Dermis blood vessel endothelial cell (primary cell): ENCODE data around the gene ACTL6B. TPM values are rescaled to one million over a fixed set of nuclear protein-coding genes. Genes with fewer than 3 reads are reported as not detected.

Experiments used
- DNase-seq: peaks from one replicate; pipeline ENCODE4 v3.0.0; 2010
- total RNA-seq: library from RNA; depleted of rRNA; stranded (reverse); fragments of >200 nt; gene quantifications from 2 replicates; pipeline ENCODE4 v1.2.3, GENCODE V29; 2014

ACTL6B gene
- total RNA-seq, 1 donor from 2014 or later, result not detected

DNA sequence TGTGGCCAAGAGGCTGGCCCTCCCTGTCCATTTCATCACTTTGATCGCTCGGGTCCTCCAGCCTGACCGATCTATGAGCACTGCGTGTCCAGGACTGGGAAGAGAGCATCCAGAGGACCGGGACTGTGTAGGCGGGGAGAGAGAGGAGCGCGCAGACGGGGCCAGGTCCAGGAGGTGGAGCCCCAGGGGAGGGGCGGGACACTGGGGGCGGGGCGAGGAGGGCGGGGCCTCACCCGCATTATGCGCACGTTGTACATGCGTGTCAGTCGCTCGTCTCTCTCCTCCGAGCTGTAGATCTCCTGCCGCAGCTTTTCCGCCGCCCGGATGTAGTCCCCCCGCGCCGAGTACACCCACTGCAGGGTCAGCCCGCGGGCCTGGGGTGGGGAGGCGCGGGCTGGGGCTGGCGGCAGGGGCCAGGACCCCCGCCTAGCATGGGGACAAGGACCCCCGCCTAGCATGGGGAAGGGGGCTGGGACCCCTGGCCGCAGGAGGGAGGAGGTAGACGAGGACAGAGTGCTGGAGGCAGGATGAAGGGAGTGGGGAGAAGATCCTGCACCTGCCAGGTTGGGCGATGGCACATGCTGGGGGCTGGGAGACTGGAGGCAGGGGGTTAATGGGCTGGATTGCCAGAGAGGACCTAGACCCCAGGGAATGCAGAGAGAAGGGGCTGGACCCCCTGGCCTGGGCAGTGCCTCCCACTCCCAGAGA is 29.6 kb downstream of the ACTL6B start:
- peak; percentile 82 for DNase-seq

DNA sequence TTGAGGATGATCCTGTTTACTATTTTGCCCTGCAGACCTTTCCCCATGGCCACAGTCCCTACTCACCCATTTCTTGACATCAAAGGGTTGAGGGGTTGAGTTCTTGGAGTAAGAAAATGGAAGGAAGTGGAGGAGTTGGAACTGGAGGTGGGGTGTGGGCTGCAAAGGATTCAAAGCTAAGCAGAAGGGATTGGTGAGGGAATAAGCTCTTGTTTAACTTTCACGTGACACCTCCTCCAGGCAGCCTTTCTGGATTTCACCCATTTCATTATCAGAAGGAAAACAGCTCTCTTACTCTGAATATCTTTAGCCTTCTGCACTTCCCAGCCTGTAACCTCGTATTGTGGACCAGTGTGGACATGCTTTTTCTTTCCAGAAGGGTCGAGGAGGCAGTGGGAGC is 30.2 kb downstream of the ACTL6B start:
- DNase-seq, result no peak

DNA sequence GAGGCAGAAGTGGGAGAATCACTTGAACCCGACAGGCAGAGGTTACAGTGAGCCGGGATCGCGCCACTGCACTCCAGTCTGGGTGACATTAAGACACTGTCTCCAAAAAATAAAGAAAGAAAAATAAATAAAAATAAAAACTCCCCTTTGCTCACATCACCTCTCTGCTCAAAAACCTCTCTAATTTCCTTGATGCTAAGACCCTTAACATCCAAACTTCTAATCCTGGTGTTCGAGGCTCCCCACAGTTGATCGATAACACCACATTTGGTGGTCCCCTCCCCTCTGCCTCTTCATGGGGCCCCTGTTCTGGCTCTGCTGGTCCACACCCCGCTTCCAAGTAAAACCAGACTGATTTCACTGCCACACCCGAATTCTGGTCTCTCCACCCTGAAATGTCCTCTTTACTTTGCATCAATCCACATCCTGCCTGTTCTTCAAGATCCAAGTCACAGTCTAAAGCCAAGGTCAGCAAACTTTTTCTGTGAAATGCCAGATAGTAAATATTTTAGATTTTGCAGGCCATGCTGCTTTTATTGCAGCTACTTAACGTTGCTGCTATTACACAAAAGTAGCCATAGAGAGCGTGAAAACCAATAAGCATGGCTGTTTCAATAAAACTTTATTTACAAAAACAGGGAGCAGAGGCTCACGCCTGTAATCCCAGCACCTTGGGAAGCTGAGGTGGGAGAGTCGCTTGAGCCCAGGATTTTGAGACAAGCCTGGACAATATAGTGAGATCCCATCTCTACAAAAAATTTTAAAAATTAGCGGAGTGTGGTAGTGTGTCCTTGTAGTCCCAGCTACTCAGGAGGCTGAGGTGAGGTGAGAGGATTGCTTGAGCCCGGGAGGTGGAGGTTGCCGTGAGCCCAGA is 32.1 kb downstream of the ACTL6B start:
- DNase-seq, result no peak

DNA sequence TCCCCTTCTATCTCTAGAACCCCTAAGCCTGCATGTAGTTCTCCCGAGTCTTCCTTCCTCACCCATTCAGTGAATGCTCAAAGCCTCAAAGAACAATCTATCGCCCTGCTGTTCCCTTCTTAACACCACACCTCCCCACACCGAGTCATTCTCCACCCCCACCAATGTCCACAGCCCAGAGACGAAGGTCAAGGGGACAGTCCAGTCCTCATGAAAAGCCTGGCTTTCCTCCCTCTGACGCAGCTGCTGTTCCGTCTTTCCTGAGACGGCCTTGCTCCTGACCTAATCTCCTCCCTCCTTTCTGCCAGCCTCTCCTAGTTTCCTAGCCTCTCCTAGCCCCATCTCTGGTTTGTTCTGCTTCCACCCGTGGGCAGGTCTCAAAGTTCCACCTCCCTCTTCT is 34.7 kb downstream of the ACTL6B start:
- no peak for DNase-seq

DNA sequence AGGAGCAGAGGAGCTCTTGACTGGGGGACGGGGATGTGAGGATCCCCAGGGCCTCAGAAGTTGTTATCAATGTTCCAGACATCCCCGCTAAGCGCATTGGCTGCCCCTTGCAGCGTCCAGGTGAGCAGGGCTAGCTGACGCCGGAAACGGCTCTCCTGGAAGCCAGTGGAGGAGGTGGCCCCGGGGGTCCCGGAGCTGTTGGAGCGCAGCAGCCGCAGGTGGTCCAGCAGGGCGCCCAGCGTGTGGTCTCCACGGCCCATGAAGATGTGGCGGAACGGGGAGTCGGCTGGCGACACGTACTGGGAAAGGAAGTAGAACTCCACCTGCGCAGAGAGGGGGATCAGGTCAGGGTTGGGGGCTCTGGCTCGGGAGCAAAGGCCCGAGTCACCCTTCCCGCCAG is 35.4 kb downstream of the ACTL6B start:
- no peak for DNase-seq

DNA sequence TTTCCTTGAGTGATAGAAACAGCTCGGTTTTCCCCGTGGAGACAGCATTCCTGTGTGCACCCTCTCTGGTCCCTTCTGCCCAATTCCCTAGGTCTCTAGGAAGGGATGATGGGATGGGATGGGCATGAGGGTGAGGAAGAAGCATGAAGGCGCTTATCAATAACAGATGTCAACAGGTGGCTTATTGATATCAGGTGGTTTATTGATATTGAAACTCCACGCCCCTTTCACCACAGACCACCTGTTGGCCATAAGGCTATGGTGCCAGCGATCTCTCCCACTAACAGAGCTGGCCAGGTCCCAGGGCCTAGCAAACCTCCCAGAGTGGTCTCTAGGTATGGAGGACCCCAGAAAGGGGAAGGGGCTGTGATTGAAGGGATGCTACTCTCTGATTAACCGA is 36.0 kb downstream of the ACTL6B start:
- no peak for DNase-seq

DNA sequence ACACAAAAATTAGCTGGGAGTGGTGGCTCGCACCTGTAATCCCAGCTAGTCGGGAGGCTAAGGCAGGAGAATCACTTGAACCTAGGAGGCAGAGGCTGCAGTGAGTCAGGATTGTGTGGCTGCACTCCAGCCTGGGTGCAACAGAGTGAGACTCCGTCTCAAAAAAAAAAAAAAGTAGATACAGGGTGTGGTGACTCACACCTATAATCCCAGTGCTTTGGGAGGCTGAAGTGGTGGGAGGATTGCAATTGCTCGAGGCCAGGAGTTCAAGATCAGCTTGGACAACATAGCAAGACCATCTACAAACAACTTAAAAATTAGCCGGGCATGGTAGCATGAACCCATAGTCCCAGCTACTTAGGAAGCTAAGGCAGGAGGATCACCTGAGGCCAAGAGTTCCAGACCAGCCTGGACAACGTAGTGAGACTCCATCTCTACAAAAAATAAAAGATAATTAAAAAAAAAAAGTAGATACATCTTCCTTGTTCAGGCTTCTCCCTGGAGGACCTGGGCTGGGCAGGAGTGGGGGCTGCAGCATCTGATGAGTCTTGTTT is 41.9 kb downstream of the ACTL6B start:
- no peak for DNase-seq

DNA sequence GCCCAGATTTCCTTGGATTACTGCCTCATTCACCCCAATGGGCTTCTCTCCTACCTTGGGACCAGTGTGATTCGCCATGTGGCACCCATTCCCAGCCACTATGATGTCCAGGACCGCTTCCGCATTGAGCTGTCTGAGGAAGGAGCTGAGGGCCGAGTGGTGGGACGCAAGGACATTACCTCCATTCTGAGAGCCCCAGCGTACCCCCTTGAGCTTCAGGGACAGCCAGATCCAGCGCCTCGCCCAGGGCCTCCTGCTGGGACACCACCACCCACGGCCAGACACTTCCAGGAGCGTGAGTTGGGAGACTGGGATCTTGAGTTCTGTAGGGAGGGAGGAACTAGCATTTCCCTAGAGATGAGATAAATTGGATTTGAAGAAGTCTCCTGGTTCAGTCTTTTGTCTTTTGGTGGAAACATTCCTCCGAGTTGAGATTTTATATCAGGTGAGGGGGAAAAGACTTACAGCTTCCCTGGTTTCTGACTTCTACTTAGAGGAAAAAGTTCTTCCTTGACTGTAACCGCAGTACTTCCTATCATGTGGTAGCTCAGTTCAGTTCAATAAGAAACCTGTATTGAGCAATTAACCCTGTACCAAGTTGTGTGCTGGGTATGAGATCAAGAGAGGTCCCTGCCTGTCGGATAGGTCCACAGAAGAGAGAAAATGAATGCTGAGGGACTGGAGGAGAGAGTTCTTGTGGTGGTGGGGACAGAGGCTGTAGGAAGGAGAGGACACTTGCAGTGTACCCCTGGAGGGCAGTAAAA is 42.7 kb downstream of the ACTL6B start:
- no peak for DNase-seq

DNA sequence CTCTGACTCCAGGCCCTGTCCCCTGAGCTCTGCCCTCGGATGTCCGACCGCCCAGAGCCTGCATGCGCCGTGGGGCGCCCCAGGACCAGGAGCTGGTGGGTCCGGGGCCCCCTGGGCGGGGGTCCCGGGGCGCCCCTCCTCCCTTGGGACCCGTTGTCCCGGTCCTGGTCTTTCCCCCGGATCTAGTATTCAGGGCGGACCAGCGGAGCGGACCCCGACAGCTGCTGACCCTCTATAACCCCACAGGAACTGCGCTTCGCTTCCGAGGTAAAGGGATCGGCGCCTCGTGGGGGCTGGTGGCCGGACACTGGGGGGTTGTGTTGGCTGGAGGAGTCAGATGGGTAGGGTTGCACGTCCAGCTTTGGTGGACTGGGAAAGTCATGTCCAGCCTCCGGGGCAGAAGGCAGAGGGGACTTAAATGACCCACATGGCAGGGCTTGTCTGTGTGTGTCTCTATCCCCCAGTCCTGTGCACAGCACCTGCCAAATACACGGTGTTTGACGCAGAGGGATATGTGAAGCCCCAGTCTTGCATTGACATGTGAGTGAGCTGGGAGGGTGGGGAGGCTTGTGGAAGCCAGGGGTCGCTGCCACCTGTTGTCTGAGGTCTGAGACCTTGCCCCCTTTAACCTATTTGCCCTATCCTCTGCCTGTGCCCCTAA is 43.4 kb downstream of the ACTL6B start:
- peak; percentile 36 for DNase-seq

DNA sequence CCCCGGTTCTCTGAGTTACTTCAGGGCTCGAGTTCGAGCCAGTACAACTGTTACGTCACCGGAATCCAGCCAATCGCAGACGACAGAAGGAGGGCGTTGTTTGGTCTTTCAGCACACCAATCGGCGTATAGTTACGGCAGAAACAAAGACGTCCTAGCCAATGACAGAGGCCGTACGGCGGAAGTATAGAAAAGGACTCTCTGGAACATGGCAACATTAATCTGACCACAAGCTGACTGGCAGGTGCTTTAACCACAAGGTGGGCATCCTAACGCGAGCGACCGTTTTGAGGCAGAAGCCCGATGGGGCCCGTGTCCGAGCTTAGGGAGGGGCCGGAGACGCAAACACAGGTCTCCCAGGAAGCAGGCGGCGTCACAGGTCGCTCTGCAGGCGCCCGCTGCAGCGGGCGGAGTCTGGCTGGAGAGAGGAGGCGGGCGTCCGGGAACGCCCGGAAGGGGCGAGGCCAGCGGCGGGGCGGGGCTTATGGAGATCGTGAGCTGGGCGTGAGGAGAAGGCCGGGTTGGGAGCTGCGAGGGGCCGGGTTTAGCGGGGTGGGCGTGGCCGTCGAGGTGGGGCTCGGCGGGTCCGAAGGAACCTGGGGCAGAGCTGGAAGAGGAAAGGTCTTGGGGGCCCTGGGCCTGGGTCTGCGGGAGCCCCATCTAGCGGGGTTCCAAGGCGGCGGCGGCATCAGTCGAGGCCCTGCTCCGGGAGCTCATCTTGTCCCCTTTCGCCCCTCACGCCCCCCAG is 44.1 kb downstream of the ACTL6B start, which contains the start of gene MOSPD3:
Gene MOSPD3 (plus strand): TSS at position 558 of the 747 bp plus-strand sequence. CDS start 252 bp downstream, outside the sequence.
- peak; percentile 100 for DNase-seq

DNA sequence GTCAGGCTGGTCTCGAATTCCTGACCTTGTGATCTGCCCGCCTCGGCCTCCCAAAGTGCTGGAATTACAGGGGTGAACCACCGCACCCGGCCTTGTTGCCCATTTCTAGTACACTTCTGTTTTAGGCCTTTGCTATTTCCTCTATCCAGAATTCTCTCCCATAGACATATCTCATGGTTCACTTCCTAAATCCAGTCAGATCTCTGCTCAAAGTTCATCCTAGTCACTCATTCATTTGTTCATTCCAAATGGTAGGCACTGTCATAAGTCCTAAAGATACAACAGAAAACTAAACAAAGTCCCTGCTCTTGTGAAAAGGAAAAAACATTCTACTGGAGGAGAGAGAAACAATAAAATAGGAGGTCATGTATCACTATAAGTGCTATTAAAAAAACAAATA is 46.3 kb downstream of the ACTL6B start:
- no peak for DNase-seq

DNA sequence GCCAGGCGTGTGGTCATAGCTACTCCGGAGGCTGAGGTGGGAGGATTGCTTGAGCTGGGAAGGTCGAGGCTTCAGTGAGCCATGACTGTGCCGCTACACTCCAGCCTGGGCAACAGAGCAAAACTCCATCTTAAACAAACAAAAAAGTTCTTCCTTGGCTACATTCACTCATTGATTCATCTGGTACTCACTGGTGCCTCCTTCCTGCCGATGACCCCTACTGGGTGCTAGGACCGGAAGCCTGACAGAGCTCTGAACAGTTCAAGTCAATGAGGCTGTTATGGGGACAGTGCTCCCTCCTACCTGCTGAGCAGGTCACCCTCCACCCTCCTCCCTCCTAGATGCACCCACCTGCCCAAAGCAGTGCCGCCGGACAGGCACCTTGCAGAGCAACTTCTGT is 49.1 kb downstream of the ACTL6B start:
- no peak for DNase-seq

DNA sequence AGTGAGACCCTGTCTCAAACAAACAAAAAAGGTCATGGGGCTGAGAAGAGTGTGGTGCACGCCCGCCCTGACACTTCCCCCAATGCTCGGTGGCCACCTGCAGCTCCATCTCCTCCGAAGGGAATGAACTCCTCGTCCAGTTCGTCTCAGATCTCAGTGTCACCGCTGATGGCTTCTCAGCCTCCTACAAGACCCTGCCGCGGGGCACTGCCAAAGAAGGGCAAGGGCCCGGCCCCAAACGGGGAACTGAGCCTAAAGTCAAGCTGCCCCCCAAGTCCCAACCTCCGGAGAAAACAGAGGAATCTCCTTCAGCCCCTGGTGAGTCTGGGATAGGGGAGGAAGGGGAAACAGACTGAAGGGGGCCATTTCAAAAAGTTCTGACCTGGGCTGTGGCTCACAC is 49.9 kb downstream of the ACTL6B start:
- no peak for DNase-seq

DNA sequence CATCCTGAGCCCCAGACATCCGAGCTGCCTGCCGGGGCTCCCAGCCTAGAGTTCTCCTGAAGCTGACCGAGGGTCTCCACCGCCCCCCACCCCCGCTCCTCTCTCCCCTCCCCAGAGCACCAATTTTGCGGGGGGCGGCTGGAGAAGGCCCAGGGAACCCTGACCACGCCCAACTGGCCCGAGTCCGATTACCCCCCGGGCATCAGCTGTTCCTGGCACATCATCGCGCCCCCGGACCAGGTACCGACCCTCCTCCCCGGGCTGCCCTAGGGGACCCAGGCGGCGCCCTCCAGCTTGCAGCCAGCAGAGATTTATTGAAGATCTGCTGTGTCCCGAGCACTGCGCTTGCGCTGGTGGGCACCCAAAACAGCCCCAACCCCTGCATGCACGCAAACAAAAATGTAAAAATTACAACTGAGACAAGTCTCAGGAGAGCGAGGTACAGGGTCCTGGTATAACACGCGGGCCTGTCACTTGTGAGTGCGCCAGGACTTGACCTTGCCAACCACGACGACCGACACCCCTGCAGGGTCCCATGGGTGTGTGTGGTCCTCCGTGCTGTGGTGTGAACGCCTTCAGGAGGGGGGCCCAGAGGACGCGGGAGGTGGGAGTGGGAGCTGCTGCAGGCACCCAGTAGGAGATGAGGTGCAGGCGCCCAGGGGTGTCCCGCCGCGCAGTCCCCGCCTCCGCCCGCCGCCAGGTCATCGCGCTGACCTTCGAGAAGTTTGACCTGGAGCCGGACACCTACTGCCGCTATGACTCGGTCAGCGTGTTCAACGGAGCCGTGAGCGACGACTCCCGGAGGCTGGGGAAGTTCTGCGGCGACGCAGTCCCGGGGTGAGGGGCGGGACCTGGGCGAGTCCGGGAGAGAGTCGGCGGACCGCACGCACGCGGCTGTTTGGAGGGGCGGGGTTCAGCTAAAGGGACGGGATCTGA is 51.0 kb downstream of the ACTL6B start:
- DNase-seq, result no peak

DNA sequence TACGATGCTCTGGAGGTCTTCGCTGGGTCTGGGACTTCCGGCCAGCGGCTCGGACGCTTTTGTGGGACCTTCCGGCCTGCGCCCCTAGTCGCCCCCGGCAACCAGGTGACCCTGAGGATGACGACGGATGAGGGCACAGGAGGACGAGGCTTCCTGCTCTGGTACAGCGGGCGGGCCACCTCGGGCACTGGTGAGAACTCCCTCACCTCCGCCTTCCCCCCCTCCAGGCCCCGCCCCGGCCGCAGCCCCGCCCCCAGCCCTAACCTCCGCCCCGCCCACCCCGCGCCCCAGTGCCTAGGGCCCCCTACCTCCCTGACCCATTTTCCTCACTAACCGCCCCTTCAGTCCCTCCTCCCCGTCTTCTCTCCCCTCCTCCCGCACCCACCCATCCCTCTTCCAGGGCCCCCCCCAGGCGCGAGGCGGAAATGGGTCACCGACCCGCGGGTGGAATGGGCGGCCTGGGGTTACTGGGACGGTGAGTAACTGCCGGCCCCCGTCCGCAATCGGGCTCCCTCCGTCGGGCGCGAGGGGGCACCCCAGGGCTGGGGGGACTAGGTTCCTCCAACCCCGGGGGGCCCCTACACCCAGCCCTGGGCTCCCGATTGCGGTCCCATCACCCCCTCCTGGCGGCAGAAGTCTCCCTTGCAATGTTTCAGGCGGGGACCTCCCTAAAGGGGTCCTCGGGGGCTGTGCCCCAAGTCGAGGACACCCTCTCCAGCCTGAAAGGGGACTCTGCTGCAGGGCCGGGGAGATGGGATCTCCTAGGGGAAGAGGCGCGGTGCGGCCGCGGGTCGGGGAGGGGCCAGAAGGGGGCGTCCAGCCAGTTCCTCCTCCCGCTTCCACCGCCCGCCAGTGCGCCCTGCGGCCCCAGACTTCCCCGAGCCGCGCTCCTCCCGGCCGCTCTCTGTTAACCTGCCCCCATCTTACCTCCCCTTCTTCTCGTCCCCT is 51.9 kb downstream of the ACTL6B start:
- DNase-seq, result peak; percentile 66

DNA sequence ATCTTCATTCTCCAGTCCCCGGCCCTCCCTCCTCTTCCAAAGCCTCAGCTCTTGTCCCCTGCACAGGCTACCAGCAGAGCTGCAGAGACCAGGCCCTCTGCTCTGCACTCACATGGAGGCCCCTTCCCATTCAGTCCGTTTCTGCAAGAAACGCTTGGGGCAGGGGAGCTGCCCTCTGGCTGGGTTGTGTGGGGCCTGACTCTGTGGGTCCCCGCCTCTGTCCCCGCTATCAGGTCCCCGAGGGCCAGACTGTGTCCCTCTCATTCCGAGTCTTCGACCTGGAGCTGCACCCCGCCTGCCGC is 52.6 kb downstream of the ACTL6B start:
- DNase-seq, result no peak

DNA sequence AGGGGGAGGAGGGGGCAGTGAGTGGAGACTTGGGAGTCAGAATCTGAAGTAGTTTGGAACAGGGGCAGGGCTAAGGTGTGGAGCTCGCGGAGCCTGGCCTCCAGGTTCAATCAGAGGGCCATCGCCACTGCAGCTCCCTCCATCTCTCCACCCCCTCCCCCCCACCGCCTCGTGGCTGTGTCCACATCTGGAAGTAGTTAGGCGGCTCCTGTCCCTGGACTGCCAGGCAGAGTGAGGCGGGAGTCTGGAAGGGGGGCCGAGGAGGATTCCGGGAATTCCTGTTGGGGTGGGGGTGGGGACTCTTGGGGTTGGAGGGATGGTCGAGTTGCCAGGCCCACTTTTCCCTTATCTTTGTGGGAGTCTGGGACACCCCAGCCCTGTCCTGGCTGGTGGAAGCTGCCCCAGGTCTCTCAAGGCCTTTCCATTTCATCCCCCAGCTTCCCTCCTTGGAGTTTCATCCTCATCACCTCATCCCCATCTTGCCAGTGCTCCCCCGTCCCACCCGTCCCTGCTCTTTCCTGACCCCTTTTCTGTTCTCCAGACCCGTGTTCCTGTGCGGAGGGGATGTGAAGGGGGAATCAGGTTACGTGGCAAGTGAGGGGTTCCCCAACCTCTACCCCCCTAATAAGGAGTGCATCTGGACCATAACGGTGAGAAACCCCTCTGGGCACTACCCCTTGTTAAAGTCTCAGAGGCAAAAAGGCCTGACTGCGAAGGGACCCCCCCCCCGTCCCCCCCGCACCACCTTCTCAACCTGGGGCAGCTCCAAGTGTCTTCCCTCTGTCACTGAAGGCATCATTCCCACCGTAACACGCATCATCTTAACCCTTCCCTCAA is 53.1 kb downstream of the ACTL6B start:
- no peak for DNase-seq

DNA sequence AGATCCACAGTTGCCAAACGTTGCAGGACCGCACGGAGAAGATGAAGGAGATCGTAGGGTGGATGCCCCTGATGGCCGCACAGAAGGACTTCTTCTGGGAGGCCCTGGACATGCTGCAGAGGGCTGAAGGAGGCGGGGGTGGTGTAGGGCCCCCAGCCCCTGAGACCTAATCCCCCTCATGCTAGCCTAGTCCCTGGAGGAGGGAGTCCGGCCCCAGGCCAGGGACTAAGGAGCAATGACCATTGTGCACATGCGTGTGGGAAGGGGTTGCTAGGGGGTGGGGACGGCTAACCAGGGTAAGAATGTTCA is 55.6 kb downstream of the ACTL6B start:
- DNase-seq, result no peak
